Stomach smooth muscle (tissue), 2 donors: ENCODE data around the gene PTGFR.
A peak's percentile ranks its signal among the peaks of the same experiment; 100 is the strongest.

ENCODE experiments used
- H3K27ac ChIP-seq: one replicate; pipeline ENCODE4 v1.7.0; 2013; ENCODE audit warnings: mild to moderate bottlenecking, low read length, inconsistent platforms
- H3K27me3 ChIP-seq, 2 donors: one replicate each; pipeline ENCODE4 v1.7.0; 2013; ENCODE audit warnings: low read length in 2 of 2; ENCODE audit not compliant: insufficient read depth in 2 of 2, control insufficient read depth in 1 of 2
- H3K36me3 ChIP-seq, 2 donors: one replicate each; pipeline ENCODE4 v1.7.0; 2013; ENCODE audit warnings: low read length in 2 of 2; ENCODE audit not compliant: control insufficient read depth in 2 of 2, insufficient read depth in 2 of 2
- H3K4me1 ChIP-seq: one replicate; pipeline ENCODE4 v1.7.0; 2013; ENCODE audit warnings: low read length; ENCODE audit not compliant: control insufficient read depth, insufficient read depth
- H3K4me3 ChIP-seq, 2 donors: one replicate each; pipeline ENCODE4 v1.7.0; 2013; ENCODE audit warnings: low read length in 2 of 2
- H3K9ac ChIP-seq, 2 donors: one replicate each; pipeline ENCODE4 v1.7.0; 2013; ENCODE audit warnings: low read length in 2 of 2, mild to moderate bottlenecking in 1 of 2
- H3K9me3 ChIP-seq, 2 donors: one replicate each; pipeline ENCODE4 v1.7.0; 2013; ENCODE audit warnings: low read length in 2 of 2; ENCODE audit not compliant: control insufficient read depth in 2 of 2
- donor health status: healthy.
- donor health status: Pancreatic carcinoma.

The PTGFR gene

GRCh38 chr1:78490861-78491450, at the start of gene PTGFR:
PTGFR (plus strand) TSS chr1:78490974; CDS start chr1:78492744, 1,770 bp downstream.
- H3K4me3 ChIP-seq: peak within 1 kb of the TSS; percentile 88 to 89
- peak within 1 kb of the TSS; percentile 70 for H3K27ac ChIP-seq
- peak within 1 kb of the TSS; percentile 72 to 80 for H3K9ac ChIP-seq
- no peaks in the 10 kb centered on the region for H3K27me3 ChIP-seq
- no peaks in the 10 kb centered on the region for H3K9me3 ChIP-seq
- H3K36me3 ChIP-seq: no peaks in the 10 kb centered on the region
- H3K4me1 ChIP-seq: peaks cover 14% of the 10 kb centered on the region

- H3K9ac ChIP-seq: no peak overlapping the region
- no peak overlapping the region for H3K27ac ChIP-seq
- H3K9me3 ChIP-seq: no peaks in the 10 kb centered on the region
- no peaks in the 10 kb centered on the region for H3K36me3 ChIP-seq
- no peaks in the 10 kb centered on the region for H3K27me3 ChIP-seq
- no peaks in the 10 kb centered on the region for H3K4me1 ChIP-seq
- H3K4me3 ChIP-seq: no peak overlapping the region
Observed at GRCh38 chr1:78441921-78442320, 48.9 kb upstream of the PTGFR start.

GRCh38 chr1:78447086-78447485, 43.7 kb upstream of the PTGFR start:
- no peaks in the 10 kb centered on the region for H3K4me1 ChIP-seq
- no peaks in the 10 kb centered on the region for H3K36me3 ChIP-seq
- H3K9ac ChIP-seq: no peak overlapping the region
- no peak overlapping the region for H3K27ac ChIP-seq
- H3K27me3 ChIP-seq: no peaks in the 10 kb centered on the region
- H3K9me3 ChIP-seq: no peaks in the 10 kb centered on the region
- H3K4me3 ChIP-seq: no peak overlapping the region

GRCh38 chr1:78464449-78464891, 26.3 kb upstream of the PTGFR start:
- H3K4me3 ChIP-seq: no peak overlapping the region
- H3K9me3 ChIP-seq: peaks cover 0 to 12% of the 10 kb centered on the region in 2 donors
- H3K27ac ChIP-seq: no peak overlapping the region
- no peak overlapping the region for H3K9ac ChIP-seq
- no peaks in the 10 kb centered on the region for H3K27me3 ChIP-seq
- H3K36me3 ChIP-seq: no peaks in the 10 kb centered on the region
- H3K4me1 ChIP-seq: no peaks in the 10 kb centered on the region

- Histone ChIP-seq H3K4me3 (no peak overlapping the region), H3K36me3 (no peaks in the 10 kb centered on the region), H3K9ac (no peak overlapping the region), H3K27me3 (no peaks in the 10 kb centered on the region), H3K27ac (no peak overlapping the region), H3K9me3 (peaks cover 0 to 8% of the 10 kb centered on the region in 2 donors), H3K4me1 (no peaks in the 10 kb centered on the region)
Observed at GRCh38 chr1:78465143-78465542, 25.6 kb upstream of the PTGFR start.

GRCh38 chr1:78468521-78468920, 22.3 kb upstream of the PTGFR start:
- Histone ChIP-seq H3K27me3 (no peaks in the 10 kb centered on the region), H3K27ac (no peak overlapping the region), H3K9me3 (no peaks in the 10 kb centered on the region)

GRCh38 chr1:78469576-78469975, 21.2 kb upstream of the PTGFR start:
- Histone ChIP-seq H3K4me1 (no peaks in the 10 kb centered on the region), H3K27me3 (no peaks in the 10 kb centered on the region), H3K36me3 (no peaks in the 10 kb centered on the region), H3K27ac (no peak overlapping the region), H3K9ac (no peak overlapping the region), H3K9me3 (no peaks in the 10 kb centered on the region), H3K4me3 (no peak overlapping the region)

More at GRCh38 chr1:78468521-78468920, 22.3 kb upstream of the PTGFR start:
- no peak overlapping the region for H3K9ac ChIP-seq
- H3K36me3 ChIP-seq: no peaks in the 10 kb centered on the region
- H3K4me1 ChIP-seq: no peaks in the 10 kb centered on the region
- no peak overlapping the region for H3K4me3 ChIP-seq

GRCh38 chr1:78471890-78472620, 18.7 kb upstream of the PTGFR start:
- no peak overlapping the region for H3K9ac ChIP-seq
- H3K27ac ChIP-seq: no peak overlapping the region
- H3K4me3 ChIP-seq: no peak overlapping the region
- H3K27me3 ChIP-seq: no peaks in the 10 kb centered on the region
- no peaks in the 10 kb centered on the region for H3K9me3 ChIP-seq
- H3K36me3 ChIP-seq: no peaks in the 10 kb centered on the region
- H3K4me1 ChIP-seq: no peaks in the 10 kb centered on the region

GRCh38 chr1:78472851-78473496, 17.8 kb upstream of the PTGFR start:
- Histone ChIP-seq H3K4me3 (no peak overlapping the region), H3K4me1 (no peaks in the 10 kb centered on the region), H3K27me3 (no peaks in the 10 kb centered on the region), H3K36me3 (no peaks in the 10 kb centered on the region), H3K9me3 (no peaks in the 10 kb centered on the region), H3K27ac (no peak overlapping the region), H3K9ac (no peak overlapping the region)

GRCh38 chr1:78474092-78474491, 16.7 kb upstream of the PTGFR start:
- no peaks in the 10 kb centered on the region for H3K27me3 ChIP-seq
- no peak overlapping the region for H3K4me3 ChIP-seq
- no peak overlapping the region for H3K9ac ChIP-seq
- no peak overlapping the region for H3K27ac ChIP-seq
- no peaks in the 10 kb centered on the region for H3K36me3 ChIP-seq
- no peaks in the 10 kb centered on the region for H3K9me3 ChIP-seq
- H3K4me1 ChIP-seq: no peaks in the 10 kb centered on the region
